HepG2 (cell line): ENCODE data around the gene PGAP3. TPM values are rescaled to one million over a fixed set of nuclear protein-coding genes. Genes with fewer than 3 reads are reported as not detected.

Experiments
- AFF4 ChIP-seq: sonication (generic); formaldehyde crosslinking; IDR thresholded peaks from 2 replicates; pipeline ENCODE4 v1.4.0; 2020; ENCODE audit warnings: missing genetic modification reagents
- ARID4A ChIP-seq: sonication (generic); formaldehyde crosslinking; IDR thresholded peaks from 2 replicates; pipeline ENCODE4 v1.5.0; 2020; ENCODE audit warnings: mild to moderate bottlenecking, missing genetic modification reagents, borderline replicate concordance
- ARID5B ChIP-seq: IDR thresholded peaks from 2 replicates; pipeline ENCODE4 v1.4.0; 2020; ENCODE audit warnings: mild to moderate bottlenecking, missing genetic modification reagents
- GATA4 ChIP-seq: sonication (generic); IDR thresholded peaks from 2 replicates; pipeline ENCODE4 v1.6.1; 2016; ENCODE audit warnings: antibody characterized with exemption, low read depth, borderline replicate concordance
- ISL2 ChIP-seq: sonication (generic); formaldehyde crosslinking; IDR thresholded peaks from 2 replicates; pipeline ENCODE4 v1.5.0; 2020; ENCODE audit warnings: missing genetic modification reagents
- MEIS2 ChIP-seq: sonication (generic); formaldehyde crosslinking; IDR thresholded peaks from 2 replicates; pipeline ENCODE4 v1.9.0; 2021; ENCODE audit warnings: mild to moderate bottlenecking, missing genetic modification reagents
- MLLT10 ChIP-seq: sonication (generic); formaldehyde crosslinking; IDR thresholded peaks from 2 replicates; pipeline ENCODE4 v1.4.0; 2020; ENCODE audit warnings: missing genetic modification reagents
- RARA ChIP-seq: IDR thresholded peaks from 2 replicates; pipeline ENCODE4 v1.6.1; 2016; ENCODE audit warnings: missing genetic modification reagents, missing compliant biosample characterization
- SSRP1 ChIP-seq: IDR thresholded peaks from 2 replicates; pipeline ENCODE4 v1.6.1; 2016; ENCODE audit warnings: control low read depth
- ZNF101 ChIP-seq: sonication (generic); formaldehyde crosslinking; IDR thresholded peaks from 2 replicates; pipeline ENCODE4 v1.4.0; 2020; ENCODE audit warnings: mild to moderate bottlenecking, low read depth, missing genetic modification reagents, borderline replicate concordance
- ZNF264 ChIP-seq: sonication (generic); formaldehyde crosslinking; IDR thresholded peaks from 2 replicates; pipeline ENCODE4 v1.4.0; 2020; ENCODE audit warnings: missing genetic modification reagents
- ZNF788 ChIP-seq: sonication (generic); formaldehyde crosslinking; IDR thresholded peaks from 2 replicates; pipeline ENCODE4 v1.5.0; 2020; ENCODE audit warnings: mild to moderate bottlenecking, missing genetic modification reagents, borderline replicate concordance
- polyA plus RNA-seq, 8 experiments: library from polyadenylated mRNA; depleted of rRNA in 3 of 8; stranded (reverse) in 7 of 8; unstranded in 1 of 8; fragments of >200 nt; fragmentation: Illumina TruSeq in 4 of 8; extraction: Trizol in 4 of 8; gene quantifications; 2 replicates each; pipeline versions ENCODE4 v1.2.1 to v1.2.3, GENCODE V29; 2011 to 2016; ENCODE audit warnings: low read depth in 4 of 8, missing spikeins in 1 of 8, mixed read lengths in 1 of 8; ENCODE audit not compliant: insufficient read depth in 1 of 8
- total RNA-seq, 5 experiments: library from RNA; depleted of rRNA; stranded (reverse); fragments of >200 nt; fragmentation: Illumina TruSeq; extraction: Trizol; gene quantifications; 2 replicates each; pipeline ENCODE4 v1.2.3, GENCODE V29; 2016; ENCODE audit warnings: low read depth in 1 of 5
- TF ChIP-seq, protein P1 (sequence below), 2 experiments: fragments of 450-650 bp in 1 of 2; sonication (generic) in 1 of 2; formaldehyde crosslinking; IDR thresholded peaks; 2 replicates each; pipeline versions ENCODE4 v1.5.0 to v1.8.0; 2020 to 2022; ENCODE audit warnings: mild to moderate bottlenecking in 1 of 2, missing genetic modification reagents in 1 of 2
- TF ChIP-seq, protein P2 (sequence below): sonication (generic); formaldehyde crosslinking; IDR thresholded peaks from 2 replicates; pipeline ENCODE4 v1.4.0; 2020; ENCODE audit warnings: missing genetic modification reagents; ENCODE audit errors: not compliant biosample characterization

PGAP3 gene
- total and polyA plus RNA-seq, 2 of the 13 experiments (the other 11 are each of a cell fraction or from before 2014, with no cell fraction given), result 11.9 to 14.6 TPM

DNA sequence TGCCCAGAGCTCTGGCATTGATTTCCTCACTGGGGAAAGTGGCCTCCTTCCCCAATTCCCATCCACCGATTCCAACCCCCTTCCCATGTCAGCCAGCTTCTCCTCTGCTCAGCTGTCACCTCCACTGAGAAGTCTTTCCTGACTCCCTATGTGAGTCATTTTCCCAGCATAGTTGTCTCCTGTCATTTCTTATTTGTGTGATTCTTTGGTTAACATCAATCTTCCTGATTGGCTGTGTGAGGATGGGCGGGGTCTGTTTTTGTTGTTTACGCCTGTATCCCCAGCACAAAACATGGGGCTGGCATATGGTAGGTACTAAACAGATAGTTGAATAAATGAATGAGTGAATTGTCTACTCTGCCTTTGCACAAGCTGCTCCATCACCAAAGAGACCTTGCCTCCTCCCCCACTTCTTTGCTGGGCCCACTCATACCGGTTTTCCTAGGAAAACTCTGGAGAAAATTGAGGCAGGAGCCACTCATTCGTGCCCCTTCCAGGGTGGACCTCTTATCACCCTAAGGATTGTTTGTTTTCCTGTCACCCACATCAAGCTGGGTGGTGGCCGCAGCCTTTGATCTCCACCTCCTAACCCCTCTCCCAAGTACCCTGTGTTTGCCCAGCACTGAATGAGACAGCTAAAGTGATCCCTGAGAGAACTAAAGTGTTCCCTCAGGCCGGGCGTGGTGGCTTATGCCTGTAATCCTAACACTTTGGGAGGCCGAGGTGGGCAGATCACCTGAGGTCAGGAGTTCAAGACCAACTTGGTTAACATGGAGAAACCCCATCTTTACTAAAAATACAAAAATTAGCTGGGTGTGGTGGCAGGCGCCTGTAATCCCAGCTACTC is 48.7 kb upstream of the PGAP3 start (continued):
- TF ChIP-seq, protein P1, sequence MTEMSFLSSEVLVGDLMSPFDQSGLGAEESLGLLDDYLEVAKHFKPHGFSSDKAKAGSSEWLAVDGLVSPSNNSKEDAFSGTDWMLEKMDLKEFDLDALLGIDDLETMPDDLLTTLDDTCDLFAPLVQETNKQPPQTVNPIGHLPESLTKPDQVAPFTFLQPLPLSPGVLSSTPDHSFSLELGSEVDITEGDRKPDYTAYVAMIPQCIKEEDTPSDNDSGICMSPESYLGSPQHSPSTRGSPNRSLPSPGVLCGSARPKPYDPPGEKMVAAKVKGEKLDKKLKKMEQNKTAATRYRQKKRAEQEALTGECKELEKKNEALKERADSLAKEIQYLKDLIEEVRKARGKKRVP (CRISPR knock-in tag; IDR thresholded peaks at IDR 0.05), result 0 out of 4 replicates have a peak, but pooled peaks of 1 of the 2 experiments have one; percentile 19
- TF ChIP-seq, protein P2, sequence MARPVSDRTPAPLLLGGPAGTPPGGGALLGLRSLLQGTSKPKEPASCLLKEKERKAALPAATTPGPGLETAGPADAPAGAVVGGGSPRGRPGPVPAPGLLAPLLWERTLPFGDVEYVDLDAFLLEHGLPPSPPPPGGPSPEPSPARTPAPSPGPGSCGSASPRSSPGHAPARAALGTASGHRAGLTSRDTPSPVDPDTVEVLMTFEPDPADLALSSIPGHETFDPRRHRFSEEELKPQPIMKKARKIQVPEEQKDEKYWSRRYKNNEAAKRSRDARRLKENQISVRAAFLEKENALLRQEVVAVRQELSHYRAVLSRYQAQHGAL (CRISPR knock-in tag), result no peak
- no peak for TF ChIP-seq ZNF264
- TF ChIP-seq GATA4, result peak; percentile 73
- peak; percentile 93 for TF ChIP-seq ARID5B (CRISPR knock-in tag)
- no peak for TF ChIP-seq MLLT10 (CRISPR knock-in tag)
- no peak for TF ChIP-seq ZNF101
- TF ChIP-seq ARID4A (CRISPR knock-in tag), result no peak; the same call in 1 of the 2 replicates
- 0 out of 2 replicates have a peak, but pooled peaks have one; percentile 42 for TF ChIP-seq SSRP1 (CRISPR knock-in tag)
- TF ChIP-seq RARA (CRISPR knock-in tag), result peak; percentile 96
- peak; percentile 99 for TF ChIP-seq MEIS2 (CRISPR knock-in tag)
- TF ChIP-seq ZNF788 (CRISPR knock-in tag), result peak; percentile 50; the same call in 1 of the 2 replicates
- peak; percentile 90 for TF ChIP-seq ISL2 (CRISPR knock-in tag)
- 0 out of 2 replicates have a peak, but pooled peaks have one; percentile 36 for TF ChIP-seq AFF4 (CRISPR knock-in tag)
